Astrocyte (in vitro differentiated cells and primary cell): ENCODE data around the gene DMBX1. TPM values are rescaled to one million over a fixed set of nuclear protein-coding genes. Genes with fewer than 3 reads are reported as not detected.
A peak's percentile ranks its signal among the peaks of the same experiment; 100 is the strongest.

ENCODE experiments used
- DNase-seq: peaks from one replicate; pipeline ENCODE4 v3.0.0-alpha.2; 2010; ENCODE audit warnings: low read depth
- FAIRE-seq: peaks from 2 replicates; lab custom pipeline; 2011; peaks lifted over from hg19 to GRCh38; lab: Jason Lieb, UNC
- H2AFZ ChIP-seq: 2 replicates; pipeline ENCODE4 v1.6.0; 2012; ENCODE audit warnings: low read depth, low read length, inconsistent platforms
- H3K27ac ChIP-seq: 2 replicates; pipeline ENCODE4 v1.5.1; 2011; ENCODE audit warnings: low read depth, low read length, inconsistent platforms
- H3K27me3 ChIP-seq: 2 replicates; pipeline ENCODE4 v1.6.0; 2011; ENCODE audit warnings: low read length, inconsistent platforms; ENCODE audit not compliant: insufficient read depth
- H3K36me3 ChIP-seq: 2 replicates; pipeline ENCODE4 v1.5.1; 2011; ENCODE audit warnings: low read length, inconsistent platforms; ENCODE audit not compliant: insufficient read depth
- H3K4me1 ChIP-seq: 2 replicates; pipeline ENCODE4 v1.5.1; 2011; ENCODE audit warnings: low read length, inconsistent platforms; ENCODE audit not compliant: insufficient read depth
- H3K4me2 ChIP-seq: 2 replicates; pipeline ENCODE4 v1.6.0; 2012; ENCODE audit warnings: low read length, inconsistent platforms
- H3K4me3 ChIP-seq: 2 replicates; pipeline ENCODE4 v1.5.1; 2011; ENCODE audit warnings: low read depth, mild to moderate bottlenecking, low read length, inconsistent platforms; ENCODE audit not compliant: insufficient read depth
- H3K79me2 ChIP-seq: 2 replicates; pipeline ENCODE4 v1.6.0; 2012; ENCODE audit warnings: mild to moderate bottlenecking, low read length, inconsistent platforms; ENCODE audit not compliant: insufficient read depth
- H3K9ac ChIP-seq: 2 replicates; pipeline ENCODE4 v1.6.0; 2012; ENCODE audit warnings: mild to moderate bottlenecking, low read length, inconsistent platforms
- H3K9me3 ChIP-seq: 2 replicates; pipeline ENCODE4 v1.5.1; 2012; ENCODE audit warnings: low read depth, mild to moderate bottlenecking, low read length, inconsistent platforms; ENCODE audit not compliant: insufficient read depth
- H4K20me1 ChIP-seq: 2 replicates; pipeline ENCODE4 v1.6.0; 2012; ENCODE audit warnings: low read length, inconsistent platforms; ENCODE audit not compliant: insufficient read depth
- H3K27ac Mint-ChIP-seq: one replicate; pipeline ENCODE4 v1.8.0; 2021; ENCODE audit warnings: mild to moderate bottlenecking, mixed read lengths; ENCODE audit not compliant: unreplicated experiment
- H3K27me3 Mint-ChIP-seq: one replicate; pipeline ENCODE4 v1.8.0; 2021; ENCODE audit warnings: low read depth, mixed read lengths; ENCODE audit not compliant: unreplicated experiment
- H3K36me3 Mint-ChIP-seq: one replicate; pipeline ENCODE4 v1.8.0; 2021; ENCODE audit warnings: low read depth, mixed read lengths; ENCODE audit not compliant: unreplicated experiment
- H3K4me1 Mint-ChIP-seq: one replicate; pipeline ENCODE4 v1.8.0; 2021; ENCODE audit warnings: low read depth, mixed read lengths; ENCODE audit not compliant: unreplicated experiment
- H3K4me3 Mint-ChIP-seq: one replicate; pipeline ENCODE4 v1.8.0; 2021; ENCODE audit warnings: mild to moderate bottlenecking, moderate library complexity, mixed read lengths; ENCODE audit not compliant: unreplicated experiment
- H3K9me3 Mint-ChIP-seq: one replicate; pipeline ENCODE4 v1.8.0; 2021; ENCODE audit warnings: mild to moderate bottlenecking, mixed read lengths; ENCODE audit not compliant: unreplicated experiment
- EZH2 ChIP-seq: IDR thresholded peaks from 2 replicates; pipeline ENCODE4 v1.6.1; 2012; ENCODE audit warnings: mild to moderate bottlenecking, low read length, inconsistent platforms; ENCODE audit not compliant: insufficient read depth
- total RNA-seq: library from RNA; stranded (reverse); gene quantifications from 2 replicates; pipeline ENCODE4 v1.2.1, GENCODE V29; 2021
- TF ChIP-seq, protein P1 (sequence below): IDR thresholded peaks from 2 replicates; pipeline ENCODE4 v1.5.1; 2011; ENCODE audit warnings: low read depth, mild to moderate bottlenecking, inconsistent platforms, low read length, moderate library complexity; ENCODE audit not compliant: insufficient read depth

The DMBX1 gene
- total RNA-seq, 1 donor from 2014 or later, result 0.07 TPM

DNA sequence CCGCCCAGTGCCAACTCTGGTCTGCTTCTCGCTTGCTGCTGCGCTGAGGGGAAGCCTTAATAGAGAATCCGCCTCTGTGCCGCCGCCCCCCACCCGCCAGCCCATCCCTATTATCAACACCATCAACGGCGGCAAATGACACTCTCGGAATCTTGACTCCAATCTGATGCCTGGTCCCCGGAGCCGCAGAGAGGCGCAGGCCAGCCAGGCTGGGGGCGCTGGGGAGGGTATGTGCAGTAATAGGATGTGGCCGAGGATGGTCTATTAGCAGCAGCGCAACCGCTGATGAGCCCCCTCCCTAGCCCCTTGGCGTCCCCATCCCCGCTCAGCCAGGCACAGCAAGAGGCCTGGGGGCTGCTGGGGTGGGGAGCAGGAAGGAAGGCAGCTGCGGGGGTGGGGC, 15.1 kb upstream of the DMBX1 start:
- Mint-ChIP-seq H3K4me1 (no peaks in the 10 kb centered on the region), H3K4me3 (no peak overlapping the region), H3K27ac (no peak overlapping the region), H3K36me3 (no peaks in the 10 kb centered on the region), H3K9me3 (no peaks in the 10 kb centered on the region), H3K27me3 (peaks cover 59% of the 10 kb centered on the region)
- H3K9ac ChIP-seq, result no peak overlapping the region
- no peaks in the 10 kb centered on the region for H3K9me3 ChIP-seq
- peaks cover 44% of the 10 kb centered on the region for H3K27me3 ChIP-seq
- H3K4me2 ChIP-seq, result no peak overlapping the region
- no peak overlapping the region for H2AFZ ChIP-seq
- FAIRE-seq, result no peak
- no peak overlapping the region for H3K4me3 ChIP-seq
- H3K4me1 ChIP-seq, result no peaks in the 10 kb centered on the region
- no peaks in the 10 kb centered on the region for H3K36me3 ChIP-seq
- H3K79me2 ChIP-seq, result no peaks in the 10 kb centered on the region
- TF ChIP-seq, protein P1, sequence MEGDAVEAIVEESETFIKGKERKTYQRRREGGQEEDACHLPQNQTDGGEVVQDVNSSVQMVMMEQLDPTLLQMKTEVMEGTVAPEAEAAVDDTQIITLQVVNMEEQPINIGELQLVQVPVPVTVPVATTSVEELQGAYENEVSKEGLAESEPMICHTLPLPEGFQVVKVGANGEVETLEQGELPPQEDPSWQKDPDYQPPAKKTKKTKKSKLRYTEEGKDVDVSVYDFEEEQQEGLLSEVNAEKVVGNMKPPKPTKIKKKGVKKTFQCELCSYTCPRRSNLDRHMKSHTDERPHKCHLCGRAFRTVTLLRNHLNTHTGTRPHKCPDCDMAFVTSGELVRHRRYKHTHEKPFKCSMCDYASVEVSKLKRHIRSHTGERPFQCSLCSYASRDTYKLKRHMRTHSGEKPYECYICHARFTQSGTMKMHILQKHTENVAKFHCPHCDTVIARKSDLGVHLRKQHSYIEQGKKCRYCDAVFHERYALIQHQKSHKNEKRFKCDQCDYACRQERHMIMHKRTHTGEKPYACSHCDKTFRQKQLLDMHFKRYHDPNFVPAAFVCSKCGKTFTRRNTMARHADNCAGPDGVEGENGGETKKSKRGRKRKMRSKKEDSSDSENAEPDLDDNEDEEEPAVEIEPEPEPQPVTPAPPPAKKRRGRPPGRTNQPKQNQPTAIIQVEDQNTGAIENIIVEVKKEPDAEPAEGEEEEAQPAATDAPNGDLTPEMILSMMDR, result no peak
- TF ChIP-seq EZH2, result no peak
- DNase-seq, result no peak
- no peak overlapping the region for H3K27ac ChIP-seq
- H4K20me1 ChIP-seq, result no peaks in the 10 kb centered on the region

- H3K36me3 Mint-ChIP-seq, result no peaks in the 10 kb centered on the region
- H3K27ac ChIP-seq, result no peak overlapping the region
- H3K79me2 ChIP-seq, result no peaks in the 10 kb centered on the region
- no peak overlapping the region for H3K4me3 Mint-ChIP-seq
- H4K20me1 ChIP-seq, result no peaks in the 10 kb centered on the region
- no peaks in the 10 kb centered on the region for H3K4me1 Mint-ChIP-seq
- no peak overlapping the region for H3K9ac ChIP-seq
- DNase-seq (no peak), FAIRE-seq (no peak)
- H3K9me3 Mint-ChIP-seq, result no peaks in the 10 kb centered on the region
- peaks cover 57% of the 10 kb centered on the region for H3K27me3 Mint-ChIP-seq
- no peak overlapping the region for H2AFZ ChIP-seq
- H3K4me3 ChIP-seq, result no peak overlapping the region
- H3K4me2 ChIP-seq, result no peak overlapping the region
- H3K27ac Mint-ChIP-seq, result no peak overlapping the region
- H3K9me3 ChIP-seq, result no peaks in the 10 kb centered on the region
- peaks cover 42% of the 10 kb centered on the region for H3K27me3 ChIP-seq
- H3K36me3 ChIP-seq, result no peaks in the 10 kb centered on the region
- no peak for TF ChIP-seq EZH2
- TF ChIP-seq, protein P1, result no peak
- no peaks in the 10 kb centered on the region for H3K4me1 ChIP-seq
Measured at GRCh38 chr1:46476673-46477072, 13.0 kb upstream of the DMBX1 start.

DNA sequence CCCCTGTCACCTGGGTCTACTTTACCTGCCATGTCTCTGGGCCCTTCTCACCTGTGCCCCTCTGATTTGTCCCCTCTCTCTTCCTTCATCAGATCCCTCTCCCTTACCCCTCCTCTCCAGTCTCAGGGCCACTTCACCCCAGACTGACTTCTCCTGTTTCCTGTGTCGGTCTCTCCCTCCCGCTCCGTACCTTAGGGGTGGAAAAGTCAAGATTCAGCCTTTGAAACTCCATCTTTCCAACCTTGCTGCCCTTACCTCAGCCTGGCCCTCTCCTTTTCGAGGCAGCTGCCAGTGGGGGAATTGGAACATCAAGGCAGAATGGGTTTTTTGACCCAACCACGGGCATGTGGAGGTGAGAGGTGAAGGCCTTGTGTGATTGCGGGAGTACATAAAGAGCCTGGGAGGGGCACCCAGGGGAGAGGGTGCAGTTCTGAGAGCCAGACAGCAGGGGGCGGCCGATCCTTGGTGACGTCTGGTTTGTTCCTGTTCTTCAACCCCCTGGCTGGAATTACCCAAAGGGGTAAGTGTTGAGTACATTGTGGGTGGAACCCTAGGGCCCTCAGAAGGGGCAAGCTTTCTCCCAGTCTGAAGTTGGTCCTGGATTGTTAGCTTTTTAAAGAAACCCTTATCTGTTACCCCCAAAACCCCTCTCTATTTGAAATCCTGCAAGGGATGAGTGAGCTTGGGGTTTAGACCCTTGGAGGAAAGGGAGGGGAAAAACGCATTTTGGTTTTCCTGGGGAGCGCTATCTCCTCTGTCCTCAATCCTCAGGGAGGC, 12.3 kb upstream of the DMBX1 start:
- H3K36me3 ChIP-seq, result no peaks in the 10 kb centered on the region
- FAIRE-seq (no peak), DNase-seq (peak; percentile 26)
- Mint-ChIP-seq H3K27me3 (peaks cover 63% of the 10 kb centered on the region), H3K4me3 (no peak overlapping the region), H3K27ac (no peak overlapping the region), H3K9me3 (no peaks in the 10 kb centered on the region), H3K4me1 (no peaks in the 10 kb centered on the region), H3K36me3 (no peaks in the 10 kb centered on the region)
- no peak overlapping the region for H3K4me3 ChIP-seq
- H3K4me2 ChIP-seq, result no peak overlapping the region
- no peak overlapping the region for H3K9ac ChIP-seq
- no peak overlapping the region for H2AFZ ChIP-seq
- TF ChIP-seq, protein P1, result peak; percentile 92
- TF ChIP-seq EZH2, result no peak
- no peaks in the 10 kb centered on the region for H4K20me1 ChIP-seq
- H3K27me3 ChIP-seq, result peaks cover 46% of the 10 kb centered on the region
- H3K27ac ChIP-seq, result no peak overlapping the region
- H3K9me3 ChIP-seq, result no peaks in the 10 kb centered on the region
- H3K4me1 ChIP-seq, result no peaks in the 10 kb centered on the region
- no peaks in the 10 kb centered on the region for H3K79me2 ChIP-seq
